HCT116 (cell line): ENCODE results near the gene ARHGEF16. TPM values are rescaled to one million over a fixed set of nuclear protein-coding genes. Genes with fewer than 3 reads are reported as not detected.

Source experiments
- ATAC-seq: fragments of 200-7000 bp; cut with Tn5 transposase; 2 replicates; pipeline ENCODE4 v1.9.1; 2020; ENCODE audit warnings: mild to moderate bottlenecking, moderate library complexity
- BruUV-seq: library from RNA; stranded (reverse); fragments of 400-500 nt; replicated peaks from 2 replicates; lab custom pipeline; 2021; lab: Mats Ljungman, UMichigan
- CTCF ChIA-PET: fragments of 300-600 bp; sonication (Branson Sonifier 250); formaldehyde crosslinking; loops from one replicate; lab custom pipeline; 2021; ENCODE audit warnings: antibody characterized with exemption; lab: Charles Lee
- POLR2A ChIA-PET: fragments of 300-600, 350-600 bp; sonication (Branson Sonifier 250); formaldehyde crosslinking; loops from one replicate; lab custom pipeline; 2021; ENCODE audit warnings: antibody characterized with exemption; lab: Charles Lee
- RAD21 ChIA-PET, 2 experiments: fragments of 300-600 bp; sonication (Branson Sonifier 250); formaldehyde crosslinking; loops; one replicate each; lab custom pipeline; 2023; ENCODE audit warnings: low total read pairs in 2 of 2; ENCODE audit not compliant: uncharacterized antibody in 2 of 2, unreplicated experiment in 2 of 2, low non-redundant PET in 1 of 2; lab: Charles Lee
- DNase-seq: peaks from one replicate; pipeline ENCODE4 v3.0.0-alpha.2; 2010; ENCODE audit warnings: low read depth, low spot score
- H2AFZ ChIP-seq: fragments of 200-600 bp; shearing (Covaris generic), sonication (generic); 2 replicates; pipeline ENCODE4 v1.6.1; 2017; ENCODE audit warnings: low read depth, mixed run types, mixed read lengths, antibody characterized with exemption, low read length; ENCODE audit not compliant: poor library complexity, severe bottlenecking
- H3K27ac ChIP-seq: 2 replicates; pipeline ENCODE4 v1.5.1; 2012; ENCODE audit warnings: low read depth, low read length
- H3K27me3 ChIP-seq: fragments of 200-600 bp; sonication (generic); 2 replicates; pipeline ENCODE4 v1.6.1; 2016; ENCODE audit warnings: mixed run types, low read length, mixed read lengths; ENCODE audit not compliant: insufficient read depth
- H3K36me3 ChIP-seq, 2 experiments: fragments of 200-500 bp in 1 of 2; fragments of 200-600 bp in 1 of 2; sonication (Bioruptor generic) in 1 of 2; sonication (generic) in 1 of 2; 2 replicates each; pipeline versions ENCODE4 v1.5.1 to v1.6.1; 2014 to 2016; ENCODE audit warnings: low read length in 2 of 2, inconsistent platforms in 1 of 2, mixed read lengths in 1 of 2, mixed run types in 1 of 2; ENCODE audit not compliant: insufficient read depth in 2 of 2, control insufficient read depth in 1 of 2
- H3K4me1 ChIP-seq, 2 experiments: fragments of 200-600 bp in 1 of 2; sonication (generic) in 1 of 2; 2 replicates each; pipeline versions ENCODE4 v1.5.1 to v1.6.1; 2012 to 2017; ENCODE audit warnings: low read length in 2 of 2, inconsistent platforms in 1 of 2, mild to moderate bottlenecking in 1 of 2, mixed read lengths in 1 of 2, mixed run types in 1 of 2, moderate library complexity in 1 of 2; ENCODE audit not compliant: insufficient read depth in 2 of 2, control insufficient read depth in 1 of 2
- H3K4me2 ChIP-seq: fragments of 200-600 bp; sonication (generic); 2 replicates; pipeline ENCODE4 v1.6.1; 2017; ENCODE audit warnings: mixed run types, low read length, mixed read lengths
- H3K4me3 ChIP-seq, 2 experiments: fragments of 200-600 bp in 1 of 2; sonication (generic) in 1 of 2; replicated peaks in 1 of 2; 2 replicates each; pipeline ENCODE4 v1.5.1; 2011 to 2016; ENCODE audit warnings: low read length in 2 of 2, control low read depth in 1 of 2, low read depth in 1 of 2, mild to moderate bottlenecking in 1 of 2, mixed read lengths in 1 of 2, mixed run types in 1 of 2
- H3K79me2 ChIP-seq: fragments of 200-600 bp; sonication (generic); 2 replicates; pipeline ENCODE4 v1.6.1; 2017; ENCODE audit warnings: mild to moderate bottlenecking, mixed run types, low read length, moderate library complexity, mixed read lengths; ENCODE audit not compliant: insufficient read depth
- H3K9ac ChIP-seq: fragments of 200-600 bp; sonication (generic); 2 replicates; pipeline ENCODE4 v1.6.1; 2016; ENCODE audit warnings: low read length, mixed read lengths
- H3K9me2 ChIP-seq: fragments of 200-600 bp; sonication (generic), shearing (Covaris generic); 2 replicates; pipeline ENCODE4 v1.6.1; 2017; ENCODE audit warnings: mixed run types, mild to moderate bottlenecking, moderate library complexity; ENCODE audit not compliant: insufficient read depth
- H3K9me3 ChIP-seq, 2 experiments: fragments of 200-500 bp in 1 of 2; fragments of 200-600 bp in 1 of 2; sonication (Bioruptor generic) in 1 of 2; sonication (generic) in 1 of 2; 2 replicates each; pipeline ENCODE4 v1.6.1; 2014 to 2017; ENCODE audit warnings: low read length in 2 of 2, mixed read lengths in 2 of 2, inconsistent platforms in 1 of 2, low read depth in 1 of 2, mild to moderate bottlenecking in 1 of 2, mixed run types in 1 of 2, moderate library complexity in 1 of 2; ENCODE audit not compliant: control insufficient read depth in 1 of 2, insufficient read depth in 1 of 2
- H4K20me1 ChIP-seq: fragments of 200-600 bp; sonication (generic), shearing (Covaris generic); 2 replicates; pipeline ENCODE4 v1.6.1; 2017; ENCODE audit warnings: mixed run types, mild to moderate bottlenecking, moderate library complexity; ENCODE audit not compliant: insufficient read depth
- CBX3 ChIP-seq: IDR thresholded peaks from 2 replicates; pipeline ENCODE4 v1.6.1; 2012; ENCODE audit warnings: low read depth
- CEBPB ChIP-seq: IDR thresholded peaks from 2 replicates; pipeline ENCODE4 v1.6.1; 2012; ENCODE audit warnings: low read depth
- EGR1 ChIP-seq: IDR thresholded peaks from 2 replicates; pipeline ENCODE4 v1.6.1; 2012; ENCODE audit warnings: low read depth
- EZH2phosphoT487 ChIP-seq: fragments of 200-600 bp; IDR thresholded peaks from 2 replicates; pipeline ENCODE4 v1.6.1; 2018; ENCODE audit warnings: antibody characterized with exemption, borderline replicate concordance
- FOSL1 ChIP-seq: IDR thresholded peaks from 2 replicates; pipeline ENCODE4 v1.6.1; 2012; ENCODE audit warnings: low read depth
- JUND ChIP-seq: IDR thresholded peaks from 2 replicates; pipeline ENCODE4 v1.6.1; 2012
- RAD21 ChIP-seq: IDR thresholded peaks from 2 replicates; pipeline ENCODE4 v1.6.1; 2012; ENCODE audit warnings: low read depth, mild to moderate bottlenecking
- SRF ChIP-seq: IDR thresholded peaks from 2 replicates; pipeline ENCODE4 v1.6.1; 2012; ENCODE audit warnings: low read depth
- TCF7L2 ChIP-seq: IDR thresholded peaks from 2 replicates; pipeline ENCODE4 v1.7.0; 2011; ENCODE audit warnings: borderline replicate concordance, inconsistent platforms; ENCODE audit not compliant: insufficient read depth, insufficient read length; ENCODE audit errors: extremely low read depth
- intact Hi-C: fragments of 100-400 bp; cut with micrococcal nuclease; formaldehyde crosslinking; loops from 2 replicates; pipeline ENCODE4 v1.10.0; 2022
- total RNA-seq: library from RNA; stranded (reverse); gene quantifications from one replicate; pipeline ENCODE4 v1.2.1, GENCODE V29; 2021; ENCODE audit not compliant: unreplicated experiment
- TF ChIP-seq, protein P1 (sequence below): IDR thresholded peaks from 2 replicates; pipeline ENCODE4 v1.6.1; 2011; ENCODE audit warnings: mild to moderate bottlenecking, low read length, moderate library complexity; ENCODE audit not compliant: insufficient replicate concordance; ENCODE audit errors: extremely low read depth
- TF ChIP-seq, protein P2 (sequence below): IDR thresholded peaks from 2 replicates; pipeline ENCODE4 v1.6.1; 2012

The ARHGEF16 gene
- total RNA-seq, 1 experiment from 2014 or later: 37.4 TPM

DNA sequence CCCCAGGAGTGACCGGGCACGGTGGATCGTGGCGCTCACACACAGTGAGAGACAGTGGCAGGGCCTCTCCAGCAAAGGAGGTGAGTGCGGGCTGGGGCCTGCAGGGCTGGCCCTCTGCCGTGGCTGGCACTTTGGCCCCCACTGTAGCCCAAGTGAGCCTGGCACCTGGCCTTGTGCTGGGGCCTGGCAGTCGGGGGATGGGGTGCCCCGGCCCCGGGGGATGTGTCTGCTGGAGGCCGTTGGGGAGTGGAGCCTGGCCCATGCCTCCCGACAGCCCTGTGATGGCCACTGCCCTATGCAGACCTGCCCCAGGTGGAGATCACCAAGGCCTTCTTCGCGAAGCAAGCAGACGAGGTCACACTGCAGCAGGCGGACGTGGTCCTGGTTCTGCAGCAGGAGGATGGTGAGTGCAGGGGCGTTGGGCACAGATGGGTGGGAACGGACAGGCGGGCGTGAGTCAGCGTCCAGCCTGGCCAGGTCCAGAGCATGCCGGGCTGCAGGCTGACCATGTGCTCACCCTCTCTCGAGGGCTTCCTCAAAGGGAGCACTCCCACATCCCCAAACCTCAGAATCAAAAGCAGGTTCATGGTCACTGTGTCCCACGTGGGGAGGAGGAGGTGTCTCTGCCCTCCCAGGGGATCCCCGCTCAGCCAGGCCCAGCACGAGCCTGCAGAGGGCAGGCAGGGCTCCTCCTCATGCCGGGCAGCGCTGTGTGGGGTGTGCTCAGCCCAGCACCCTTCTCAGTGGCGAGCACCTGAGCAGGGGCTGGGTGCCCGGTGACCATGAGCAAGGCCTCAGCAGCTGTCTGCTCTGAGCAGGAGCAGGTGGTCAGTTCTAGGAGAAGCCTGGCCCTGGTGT is 25.3 kb downstream of the ARHGEF16 start:
- Histone ChIP-seq H2AFZ (no peak overlapping the region), H3K9me3 (no peaks in the 10 kb centered on the region), H3K27me3 (no peaks in the 10 kb centered on the region), H3K79me2 (no peaks in the 10 kb centered on the region), H3K4me2 (no peak overlapping the region), H3K4me1 (peaks cover 12 to 29% of the 10 kb centered on the region in 2 experiments; a peak in 3 of 4 replicates), H3K9ac (no peak overlapping the region), H3K9me2 (no peaks in the 10 kb centered on the region), H3K4me3 (no peak overlapping the region), H3K27ac (no peak overlapping the region), H3K36me3 (no peaks in the 10 kb centered on the region; a peak in 1 of 4 replicates), H4K20me1 (no peaks in the 10 kb centered on the region)
- BruUV-seq: no TSS peak
- no peak for ATAC-seq
- ChIA-PET CTCF (interaction anchor here (1.6 to 3.5 kb wide), 2 partner anchors 11 to 26 kb away, joined by 4 to 29 read pairs; no protein-coding TSS in a partner anchor), RAD21 (no interaction called here), POLR2A (no interaction called here)
- TF ChIP-seq CBX3: no peak
- TF ChIP-seq, protein P1, sequence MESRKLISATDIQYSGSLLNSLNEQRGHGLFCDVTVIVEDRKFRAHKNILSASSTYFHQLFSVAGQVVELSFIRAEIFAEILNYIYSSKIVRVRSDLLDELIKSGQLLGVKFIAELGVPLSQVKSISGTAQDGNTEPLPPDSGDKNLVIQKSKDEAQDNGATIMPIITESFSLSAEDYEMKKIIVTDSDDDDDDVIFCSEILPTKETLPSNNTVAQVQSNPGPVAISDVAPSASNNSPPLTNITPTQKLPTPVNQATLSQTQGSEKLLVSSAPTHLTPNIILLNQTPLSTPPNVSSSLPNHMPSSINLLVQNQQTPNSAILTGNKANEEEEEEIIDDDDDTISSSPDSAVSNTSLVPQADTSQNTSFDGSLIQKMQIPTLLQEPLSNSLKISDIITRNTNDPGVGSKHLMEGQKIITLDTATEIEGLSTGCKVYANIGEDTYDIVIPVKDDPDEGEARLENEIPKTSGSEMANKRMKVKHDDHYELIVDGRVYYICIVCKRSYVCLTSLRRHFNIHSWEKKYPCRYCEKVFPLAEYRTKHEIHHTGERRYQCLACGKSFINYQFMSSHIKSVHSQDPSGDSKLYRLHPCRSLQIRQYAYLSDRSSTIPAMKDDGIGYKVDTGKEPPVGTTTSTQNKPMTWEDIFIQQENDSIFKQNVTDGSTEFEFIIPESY: no peak
- intact Hi-C loops: no loop called here
- no peak for DNase-seq

DNA sequence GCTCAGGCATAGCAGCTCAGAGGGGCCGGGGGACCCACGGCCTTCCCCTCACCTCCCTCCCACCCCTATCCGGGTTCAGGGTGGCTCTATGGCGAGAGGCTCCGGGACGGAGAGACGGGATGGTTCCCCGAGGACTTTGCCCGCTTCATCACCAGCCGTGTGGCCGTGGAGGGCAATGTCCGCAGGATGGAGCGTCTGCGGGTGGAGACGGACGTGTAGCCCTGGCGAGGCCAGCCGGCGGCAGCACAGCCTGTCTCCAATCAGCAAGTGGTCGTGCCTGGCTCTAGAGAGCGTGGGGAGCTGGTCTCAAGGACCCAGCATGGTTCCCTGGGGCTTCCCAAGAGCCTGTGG is 25.9 kb downstream of the ARHGEF16 start:
- H3K79me2 ChIP-seq: no peaks in the 10 kb centered on the region
- DNase-seq (no peak), ATAC-seq (no peak)
- ChIA-PET RAD21 (no interaction called here), POLR2A (no interaction called here), CTCF (interaction anchor here (3.5 kb wide), 1 partner anchor 27 kb away, joined by 29 read pairs; no protein-coding TSS in a partner anchor)
- no peak overlapping the region for H3K4me3 ChIP-seq
- H4K20me1 ChIP-seq: no peaks in the 10 kb centered on the region
- H3K27me3 ChIP-seq: no peaks in the 10 kb centered on the region
- H3K36me3 ChIP-seq: no peaks in the 10 kb centered on the region; a peak in 1 of 4 replicates
- intact Hi-C loops: no loop called here
- TF ChIP-seq, protein P2, sequence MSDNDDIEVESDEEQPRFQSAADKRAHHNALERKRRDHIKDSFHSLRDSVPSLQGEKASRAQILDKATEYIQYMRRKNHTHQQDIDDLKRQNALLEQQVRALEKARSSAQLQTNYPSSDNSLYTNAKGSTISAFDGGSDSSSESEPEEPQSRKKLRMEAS: no peak
- no peak for TF ChIP-seq SRF
- no peak for TF ChIP-seq FOSL1
- no peak for TF ChIP-seq JUND
- no peak for TF ChIP-seq EGR1
- no peak for TF ChIP-seq CEBPB
- no peak for TF ChIP-seq EZH2phosphoT487
- TF ChIP-seq, protein P1: no peak
- no peak for TF ChIP-seq TCF7L2
- TF ChIP-seq RAD21: no peak
- peaks cover 12 to 29% of the 10 kb centered on the region in 2 experiments; a peak in 3 of 4 replicates for H3K4me1 ChIP-seq
- no TSS peak for BruUV-seq
- H3K27ac ChIP-seq: no peak overlapping the region
- H3K4me2 ChIP-seq: no peak overlapping the region
- no peaks in the 10 kb centered on the region for H3K9me2 ChIP-seq
- no peaks in the 10 kb centered on the region for H3K9me3 ChIP-seq
- no peak overlapping the region for H3K9ac ChIP-seq
- no peak overlapping the region for H2AFZ ChIP-seq
